Adipocyte (in vitro differentiated cells): ENCODE data around the gene NFYB.

Source experiments
- DNase-seq: peaks from one replicate; pipeline ENCODE4 v3.0.0-alpha.2; 2015; ENCODE audit warnings: low read depth
- H3K27me3 ChIP-seq: replicated peaks from 2 replicates; pipeline ENCODE4 v1.7.0; 2013; ENCODE audit warnings: mild to moderate bottlenecking, low read length, moderate library complexity; ENCODE audit not compliant: control insufficient read depth, insufficient read depth
- H3K36me3 ChIP-seq: 2 replicates; pipeline ENCODE4 v1.7.0; 2013; ENCODE audit warnings: low read length, mild to moderate bottlenecking, moderate library complexity; ENCODE audit not compliant: control insufficient read depth, insufficient read depth, severe bottlenecking
- H3K4me1 ChIP-seq: 2 replicates; pipeline ENCODE4 v1.7.0; 2013; ENCODE audit warnings: mild to moderate bottlenecking, low read length, moderate library complexity; ENCODE audit not compliant: control insufficient read depth, insufficient read depth
- H3K4me3 ChIP-seq: 2 replicates; pipeline ENCODE4 v1.7.0; 2013; ENCODE audit warnings: mild to moderate bottlenecking, low read length, moderate library complexity
- H3K9ac ChIP-seq: 2 replicates; pipeline ENCODE4 v1.7.0; 2013; ENCODE audit warnings: mild to moderate bottlenecking, low read length, moderate library complexity
- H3K9me3 ChIP-seq: 2 replicates; pipeline ENCODE4 v1.7.0; 2013; ENCODE audit warnings: mild to moderate bottlenecking, low read length, moderate library complexity; ENCODE audit not compliant: control insufficient read depth

NFYB gene

DNA sequence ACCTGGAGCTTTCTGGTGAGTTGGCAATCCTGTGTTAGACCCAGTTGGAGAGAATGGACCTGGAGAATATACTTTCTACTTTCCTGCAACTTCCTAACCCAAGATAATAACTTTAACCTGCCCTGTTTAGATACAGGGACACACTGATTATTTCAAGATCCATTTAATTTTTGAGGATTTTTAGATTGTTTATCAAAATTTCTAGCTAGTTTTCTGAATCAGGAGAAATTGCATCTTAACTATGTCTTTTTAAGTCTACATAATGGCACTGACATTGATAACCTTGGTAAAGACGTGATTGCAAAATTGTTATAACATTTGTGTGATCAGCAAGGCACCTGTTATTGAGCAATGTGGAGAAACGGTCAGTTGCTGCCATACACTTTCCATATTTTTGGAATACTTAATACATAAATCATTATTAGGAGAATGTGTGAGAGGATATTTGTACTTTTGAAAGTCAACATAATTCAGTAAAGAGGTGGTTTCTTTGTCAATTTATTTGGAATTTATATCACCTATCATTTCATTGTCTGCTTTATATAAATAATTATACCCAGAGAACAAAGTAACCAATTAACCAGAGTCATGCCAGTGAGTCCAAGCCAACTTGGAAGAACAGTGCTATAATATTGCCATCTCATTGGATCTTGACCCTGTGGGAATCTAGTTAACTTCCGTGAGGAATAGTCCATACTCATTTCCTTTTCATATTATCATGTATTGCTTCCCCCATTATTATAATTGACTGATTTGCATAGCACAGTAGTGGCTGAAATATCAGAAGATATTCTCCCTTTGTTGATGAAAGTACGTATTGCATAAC is 28.4 kb downstream of the NFYB start:
- Histone ChIP-seq H3K4me3 (no peak overlapping the region), H3K9me3 (no peaks in the 10 kb centered on the region), H3K27me3 (no peaks in the 10 kb centered on the region), H3K9ac (no peak overlapping the region), H3K4me1 (peaks cover 14% of the 10 kb centered on the region), H3K36me3 (peaks cover 11% of the 10 kb centered on the region)
- peak; percentile 44 for DNase-seq

GRCh38 chr12:104108755-104109445 is 29.1 kb downstream of the NFYB start:
- peaks cover 7% of the 10 kb centered on the region for H3K36me3 ChIP-seq
- no peak overlapping the region for H3K9ac ChIP-seq
- H3K9me3 ChIP-seq, result no peaks in the 10 kb centered on the region
- peaks cover 14% of the 10 kb centered on the region for H3K4me1 ChIP-seq
- no peak overlapping the region for H3K4me3 ChIP-seq
- DNase-seq, result peak; percentile 94
- no peaks in the 10 kb centered on the region for H3K27me3 ChIP-seq

GRCh38 chr12:104106965-104107364 is 31.0 kb downstream of the NFYB start:
- Histone ChIP-seq H3K9ac (no peak overlapping the region), H3K4me3 (no peak overlapping the region), H3K4me1 (peaks cover 14% of the 10 kb centered on the region), H3K9me3 (no peaks in the 10 kb centered on the region), H3K27me3 (no peaks in the 10 kb centered on the region), H3K36me3 (peaks cover 26% of the 10 kb centered on the region)
- no peak for DNase-seq

DNA sequence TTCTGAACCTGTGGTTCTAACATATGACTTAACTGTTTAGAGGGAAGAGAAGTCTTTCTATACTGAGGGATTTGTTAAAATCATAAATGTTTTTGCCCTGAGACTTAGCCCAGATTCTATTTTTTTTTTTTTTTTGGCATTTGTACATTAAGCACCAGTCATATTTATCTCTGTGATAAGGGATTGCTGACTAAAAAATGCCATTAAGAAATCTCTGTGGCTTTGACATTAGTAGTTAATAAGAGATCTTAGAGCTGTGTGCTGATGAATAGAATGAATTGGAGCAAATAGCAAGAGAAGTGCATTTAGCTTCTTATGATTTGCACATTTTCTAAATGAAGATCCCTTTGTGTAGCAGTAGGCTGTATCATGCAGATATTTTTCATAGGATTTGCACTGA is 32.5 kb downstream of the NFYB start:
- no peak overlapping the region for H3K9ac ChIP-seq
- no peaks in the 10 kb centered on the region for H3K27me3 ChIP-seq
- H3K4me3 ChIP-seq, result no peak overlapping the region
- DNase-seq, result no peak
- H3K9me3 ChIP-seq, result no peaks in the 10 kb centered on the region
- peaks cover 10% of the 10 kb centered on the region for H3K4me1 ChIP-seq
- H3K36me3 ChIP-seq, result peaks cover 40% of the 10 kb centered on the region

DNA sequence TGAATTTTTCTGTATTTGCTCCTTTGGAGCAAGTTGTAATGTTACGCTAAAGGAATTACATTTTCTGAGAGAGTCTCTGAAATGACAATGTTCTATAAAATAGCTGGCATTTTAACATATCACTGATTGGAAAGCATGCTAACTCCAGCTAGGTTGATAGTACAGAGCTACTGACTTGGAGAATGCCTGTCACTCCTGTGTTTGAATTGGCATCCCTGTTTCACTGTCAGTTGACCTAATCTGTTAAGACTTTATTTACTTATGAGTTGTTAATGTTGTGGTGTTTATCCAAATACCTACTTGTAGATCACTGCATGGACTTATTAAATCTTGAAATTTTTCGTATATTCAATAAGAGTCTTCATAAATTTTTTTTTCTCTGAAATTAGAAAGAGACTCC is 40.1 kb downstream of the NFYB start:
- Histone ChIP-seq H3K4me1 (no peaks in the 10 kb centered on the region), H3K27me3 (no peaks in the 10 kb centered on the region), H3K9ac (no peak overlapping the region), H3K4me3 (no peak overlapping the region), H3K9me3 (no peaks in the 10 kb centered on the region), H3K36me3 (peaks cover 98% of the 10 kb centered on the region)
- DNase-seq, result no peak

DNA sequence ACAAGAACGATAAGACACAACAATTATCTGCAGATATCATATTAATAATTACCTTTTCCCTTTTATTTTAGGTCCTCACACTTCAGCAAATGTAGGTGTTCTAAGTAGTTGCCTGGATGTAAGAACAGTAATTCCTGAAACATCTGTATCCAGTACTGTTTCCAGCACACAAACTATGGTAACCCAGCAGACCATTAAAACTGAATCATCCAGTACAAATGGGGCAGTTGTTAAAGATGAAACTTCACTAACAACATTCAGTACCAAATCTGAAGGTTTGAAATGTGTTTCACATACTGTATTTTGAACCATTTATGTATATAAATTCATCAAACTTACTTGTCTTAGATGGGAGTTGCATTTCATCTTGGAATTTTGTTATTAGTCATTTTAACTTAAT is 42.7 kb downstream of the NFYB start:
- Histone ChIP-seq H3K9me3 (no peaks in the 10 kb centered on the region), H3K36me3 (peaks cover 92% of the 10 kb centered on the region), H3K9ac (no peak overlapping the region), H3K4me1 (no peaks in the 10 kb centered on the region), H3K27me3 (no peaks in the 10 kb centered on the region), H3K4me3 (no peak overlapping the region)
- no peak for DNase-seq

DNA sequence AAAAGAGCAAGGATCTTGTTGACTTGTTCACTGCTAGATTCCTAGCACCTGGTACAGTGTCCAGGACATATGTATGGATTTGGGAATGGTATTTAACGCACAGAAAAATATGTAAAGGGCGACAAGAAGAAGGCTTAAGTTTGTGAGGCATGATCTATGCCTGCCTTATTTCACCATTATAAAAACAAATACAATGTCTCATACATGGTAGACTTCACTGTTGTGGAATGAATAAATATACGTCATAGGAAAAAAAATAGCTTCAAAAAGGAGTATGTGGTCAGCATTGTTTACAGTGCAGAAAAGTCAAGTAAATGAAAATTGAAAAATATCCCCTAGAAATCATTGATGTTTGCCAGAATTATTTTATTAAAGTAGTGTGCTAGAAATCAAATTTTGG is 43.7 kb downstream of the NFYB start:
- H3K36me3 ChIP-seq, result peaks cover 92% of the 10 kb centered on the region
- peak; percentile 69 for DNase-seq

GRCh38 chr12:104091136-104091535 is 46.9 kb downstream of the NFYB start:
- no peak overlapping the region for H3K4me3 ChIP-seq
- no peaks in the 10 kb centered on the region for H3K9me3 ChIP-seq
- H3K9ac ChIP-seq, result no peak overlapping the region
- H3K4me1 ChIP-seq, result no peaks in the 10 kb centered on the region
- no peak for DNase-seq
- peaks cover 89% of the 10 kb centered on the region for H3K36me3 ChIP-seq
- no peaks in the 10 kb centered on the region for H3K27me3 ChIP-seq

More for the DNA sequence above, 43.7 kb downstream of the NFYB start:
- no peaks in the 10 kb centered on the region for H3K9me3 ChIP-seq
- H3K4me3 ChIP-seq, result no peak overlapping the region
- no peaks in the 10 kb centered on the region for H3K4me1 ChIP-seq
- H3K9ac ChIP-seq, result no peak overlapping the region
- no peaks in the 10 kb centered on the region for H3K27me3 ChIP-seq

DNA sequence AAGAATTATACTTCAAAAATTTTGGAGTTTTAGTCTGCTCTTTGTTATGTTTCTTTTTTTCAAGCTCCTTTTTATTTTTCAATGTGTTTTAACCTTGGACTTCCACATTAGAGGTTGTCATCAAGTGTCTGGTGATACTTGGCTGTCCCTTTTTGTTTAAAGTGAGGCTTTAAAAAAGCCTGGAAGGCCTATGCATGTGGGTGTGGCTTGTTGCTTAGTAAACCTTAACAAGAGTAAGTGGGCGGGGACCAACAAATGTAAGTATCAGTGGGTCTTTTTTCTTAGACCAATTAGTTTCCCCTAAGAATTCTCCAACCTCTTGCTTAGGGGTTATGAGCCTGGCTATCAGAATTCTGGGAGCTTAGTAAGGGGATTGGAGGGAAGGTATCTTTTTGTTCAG is 47.3 kb downstream of the NFYB start:
- peaks cover 89% of the 10 kb centered on the region for H3K36me3 ChIP-seq
- no peak for DNase-seq
- H3K27me3 ChIP-seq, result no peaks in the 10 kb centered on the region
- H3K4me3 ChIP-seq, result no peak overlapping the region
- H3K9ac ChIP-seq, result no peak overlapping the region
- H3K4me1 ChIP-seq, result no peaks in the 10 kb centered on the region
- H3K9me3 ChIP-seq, result no peaks in the 10 kb centered on the region

DNA sequence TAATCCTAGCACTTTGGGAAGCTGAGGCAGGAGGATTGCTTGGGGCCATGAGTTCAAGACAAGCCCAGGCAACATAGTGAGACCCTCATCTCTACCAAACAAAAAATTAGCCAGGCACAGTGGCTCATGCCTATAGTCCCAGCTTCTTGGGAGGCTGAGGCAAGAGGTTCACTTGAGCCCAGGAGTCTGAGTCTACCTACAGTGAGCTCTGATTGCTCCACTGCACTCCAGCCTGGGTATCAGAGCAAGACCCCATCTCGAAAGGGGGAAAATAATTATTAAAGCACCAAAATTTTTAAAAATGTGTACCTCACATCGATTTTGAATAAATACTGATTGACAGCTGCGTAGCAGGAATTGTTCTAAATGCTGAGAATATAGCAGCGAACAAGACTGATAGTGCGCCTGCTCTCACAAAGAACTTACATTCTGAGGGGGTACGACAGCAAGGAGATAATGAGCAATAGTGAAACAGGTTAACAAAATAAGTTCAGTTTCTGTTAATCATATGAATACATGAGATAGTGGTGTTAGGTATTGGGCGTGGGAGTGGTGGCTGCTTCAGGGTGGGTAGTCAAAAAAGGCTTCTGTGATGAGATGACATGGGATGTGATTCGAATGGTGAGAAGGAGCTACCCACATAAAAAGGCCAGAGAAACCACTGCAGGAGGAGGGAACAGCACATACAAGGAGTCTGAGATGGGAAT is 54.1 kb downstream of the NFYB start:
- no peak for DNase-seq
- no peaks in the 10 kb centered on the region for H3K27me3 ChIP-seq
- no peaks in the 10 kb centered on the region for H3K4me1 ChIP-seq
- H3K9me3 ChIP-seq, result no peaks in the 10 kb centered on the region
- peaks cover 86% of the 10 kb centered on the region for H3K36me3 ChIP-seq
- H3K4me3 ChIP-seq, result no peak overlapping the region
- no peak overlapping the region for H3K9ac ChIP-seq

GRCh38 chr12:104080764-104081163 is 57.2 kb downstream of the NFYB start:
- no peaks in the 10 kb centered on the region for H3K4me1 ChIP-seq
- no peak overlapping the region for H3K4me3 ChIP-seq
- no peaks in the 10 kb centered on the region for H3K27me3 ChIP-seq
- no peak overlapping the region for H3K9ac ChIP-seq
- peaks cover 69% of the 10 kb centered on the region for H3K36me3 ChIP-seq
- H3K9me3 ChIP-seq, result no peaks in the 10 kb centered on the region
- DNase-seq, result no peak
